NCI-H146 treated with DMSO at 0.1 percent for 48 hours (cell line): ENCODE results near the gene GPS2.

Experiments used
- DNase-seq: peaks from one replicate; lab custom pipeline; 2025; ENCODE audit not compliant: unreplicated experiment; lab: John Stamatoyannopoulos, UW

GPS2 gene

DNA sequence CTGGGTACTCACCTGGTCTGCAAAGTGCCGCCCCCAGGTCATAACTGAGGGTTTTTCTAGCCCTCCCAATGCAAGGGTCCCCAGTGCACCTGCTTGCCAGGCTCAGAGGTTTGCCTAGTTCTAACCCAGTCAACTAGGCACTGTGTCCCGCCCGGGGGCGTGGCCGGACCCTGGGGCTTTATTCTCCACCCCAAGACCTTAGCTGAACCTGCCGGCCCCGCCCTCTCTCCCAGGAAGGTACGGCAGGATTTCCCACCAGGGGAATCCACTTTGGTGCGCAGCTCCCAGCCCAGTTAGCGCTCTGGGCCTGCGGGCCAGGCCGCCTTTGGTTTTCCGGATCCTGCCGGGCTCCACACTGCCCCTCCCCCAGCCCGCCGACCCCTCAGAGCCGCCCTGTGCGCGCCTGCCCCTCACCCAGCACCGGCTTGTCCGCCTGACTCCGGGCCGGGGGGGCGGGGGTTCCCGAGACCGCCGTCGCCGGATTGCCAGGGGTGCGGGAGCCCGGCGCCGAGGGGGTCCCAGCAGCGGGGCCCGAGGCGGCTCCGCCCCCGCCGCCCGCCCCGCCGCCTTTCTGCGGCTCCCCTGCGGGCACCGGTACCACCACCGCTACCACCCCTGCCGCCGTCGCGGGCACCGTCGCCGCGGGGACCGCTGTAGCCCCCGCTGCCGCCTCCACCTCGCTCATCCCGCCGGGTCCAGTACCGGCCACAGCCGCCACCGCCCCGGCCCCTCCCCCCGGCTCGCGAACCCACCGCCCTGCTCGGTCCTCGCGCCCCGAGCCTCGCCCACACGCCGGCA lies 21.1 kb downstream of the GPS2 start:
- DNase-seq = no peak

DNA sequence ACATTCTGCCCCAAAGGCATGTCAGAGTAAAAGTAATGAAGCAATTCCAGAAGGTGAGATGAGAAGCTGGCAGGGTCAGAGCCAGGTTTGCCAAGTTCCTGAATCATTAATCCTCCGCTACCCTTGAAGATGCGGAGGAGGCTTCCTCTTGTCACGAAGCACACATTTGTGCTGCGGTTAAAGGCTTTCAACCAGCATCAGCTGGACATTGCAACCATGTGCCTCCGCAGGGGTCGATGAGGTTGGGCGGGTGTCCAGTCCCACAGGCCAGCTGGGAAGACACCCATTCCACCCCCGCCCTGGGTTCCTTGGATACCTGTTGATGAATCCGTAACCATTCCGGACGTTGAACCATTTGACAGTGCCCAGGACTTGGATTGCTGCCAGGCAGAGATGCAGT lies 22.0 kb downstream of the GPS2 start:
- no peak for DNase-seq

- DNase-seq = no peak
Observed at GRCh38 chr17:7292729-7293128, 22.4 kb downstream of the GPS2 start.

DNA sequence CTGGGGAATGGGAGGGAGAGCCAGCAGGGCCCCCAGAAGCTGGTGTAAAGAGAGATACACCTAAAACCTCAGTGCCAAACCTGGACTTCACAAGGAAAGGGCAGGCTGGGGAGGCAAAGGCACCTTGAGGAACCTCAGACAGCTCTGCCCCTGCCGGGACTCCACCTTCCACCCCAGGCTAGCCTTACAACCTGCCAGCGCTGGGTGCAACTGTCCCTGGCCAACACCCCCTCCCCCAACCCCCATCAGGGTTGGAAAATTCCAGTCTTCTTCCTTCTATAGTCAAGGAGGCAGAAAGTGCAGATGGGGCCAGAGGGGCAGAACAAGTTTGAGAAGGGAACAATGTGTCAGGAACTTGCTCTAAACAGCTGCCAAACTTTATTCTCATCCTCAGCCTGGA lies 23.0 kb downstream of the GPS2 start:
- DNase-seq = no peak

DNA sequence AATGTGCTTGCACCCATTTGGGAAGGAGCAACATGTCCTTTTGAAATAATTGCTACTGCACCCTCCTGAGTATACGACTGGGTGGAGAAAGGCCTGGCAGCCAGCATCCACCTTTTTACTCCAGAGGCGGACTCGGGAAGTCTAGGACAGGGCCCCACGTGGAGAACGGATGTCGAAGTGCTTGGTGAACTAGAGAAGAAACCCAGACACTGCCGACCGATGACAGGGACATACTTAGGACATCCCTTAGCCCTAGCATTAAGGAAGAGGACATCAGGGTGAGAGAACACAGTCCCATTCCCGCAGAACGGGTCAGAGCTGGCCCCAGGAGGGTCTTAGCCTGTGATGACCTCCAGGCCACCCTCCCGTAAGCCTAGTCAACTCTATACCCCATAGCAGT lies 24.5 kb downstream of the GPS2 start:
- DNase-seq = no peak

GRCh38 chr17:7290166-7290565 lies 25.0 kb downstream of the GPS2 start:
- DNase-seq = no peak

DNA sequence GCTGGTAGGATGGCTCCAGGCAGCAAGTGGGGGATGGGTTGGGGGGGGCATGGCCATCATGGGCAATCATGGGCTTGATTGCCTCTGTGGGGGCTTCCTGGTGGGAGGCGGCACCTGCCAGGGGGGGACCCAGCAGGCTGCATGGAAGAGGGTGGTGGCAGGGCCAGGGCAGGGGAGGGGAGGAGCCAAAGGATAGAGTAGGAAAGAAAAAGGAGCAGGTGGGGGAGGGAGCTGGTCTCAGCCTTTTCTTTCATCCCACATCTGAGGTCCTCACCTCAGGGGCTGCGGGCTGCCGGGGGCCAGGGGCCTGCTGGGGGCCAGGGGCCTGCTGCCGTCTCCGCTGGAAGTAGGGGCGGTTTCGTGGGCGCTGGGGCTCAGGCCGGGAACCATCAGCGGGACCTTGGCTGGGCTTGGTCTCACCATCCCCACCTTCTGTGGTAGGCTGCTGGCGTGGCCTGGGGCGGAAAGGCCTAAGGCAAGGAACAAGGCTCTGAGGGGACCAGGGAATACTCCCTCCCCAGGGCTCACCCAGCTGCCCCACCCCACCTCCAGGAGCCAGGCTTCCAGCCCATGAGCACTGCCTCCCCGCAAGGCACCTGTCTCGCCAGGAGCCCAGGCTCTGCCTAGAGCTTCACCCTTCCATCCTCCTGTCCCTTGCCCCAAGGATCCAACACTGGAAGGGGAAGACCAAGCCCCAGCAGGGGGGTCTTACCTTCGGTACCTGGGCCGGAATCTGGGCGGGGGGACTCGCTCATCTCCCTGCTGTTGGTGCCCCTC lies 25.7 kb downstream of the GPS2 start:
- DNase-seq = no peak

DNA sequence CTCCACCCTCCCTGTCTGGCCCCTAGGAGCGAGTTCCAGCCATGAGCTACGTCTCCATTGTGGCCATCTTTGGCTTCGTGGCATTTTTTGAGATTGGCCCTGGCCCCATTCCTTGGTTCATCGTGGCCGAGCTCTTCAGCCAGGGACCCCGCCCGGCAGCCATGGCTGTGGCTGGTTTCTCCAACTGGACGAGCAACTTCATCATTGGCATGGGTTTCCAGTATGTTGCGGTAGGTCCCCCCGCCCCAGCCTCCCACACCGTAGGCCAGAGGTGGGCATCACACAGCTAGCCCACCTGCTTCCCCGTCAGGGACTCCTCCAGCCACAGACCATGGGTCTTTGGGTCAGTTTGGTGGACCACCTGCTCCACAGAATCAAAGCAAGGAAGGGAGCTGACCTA lies 29.5 kb downstream of the GPS2 start:
- DNase-seq = no peak

GRCh38 chr17:7284911-7285310 lies 30.2 kb downstream of the GPS2 start:
- DNase-seq = no peak

DNA sequence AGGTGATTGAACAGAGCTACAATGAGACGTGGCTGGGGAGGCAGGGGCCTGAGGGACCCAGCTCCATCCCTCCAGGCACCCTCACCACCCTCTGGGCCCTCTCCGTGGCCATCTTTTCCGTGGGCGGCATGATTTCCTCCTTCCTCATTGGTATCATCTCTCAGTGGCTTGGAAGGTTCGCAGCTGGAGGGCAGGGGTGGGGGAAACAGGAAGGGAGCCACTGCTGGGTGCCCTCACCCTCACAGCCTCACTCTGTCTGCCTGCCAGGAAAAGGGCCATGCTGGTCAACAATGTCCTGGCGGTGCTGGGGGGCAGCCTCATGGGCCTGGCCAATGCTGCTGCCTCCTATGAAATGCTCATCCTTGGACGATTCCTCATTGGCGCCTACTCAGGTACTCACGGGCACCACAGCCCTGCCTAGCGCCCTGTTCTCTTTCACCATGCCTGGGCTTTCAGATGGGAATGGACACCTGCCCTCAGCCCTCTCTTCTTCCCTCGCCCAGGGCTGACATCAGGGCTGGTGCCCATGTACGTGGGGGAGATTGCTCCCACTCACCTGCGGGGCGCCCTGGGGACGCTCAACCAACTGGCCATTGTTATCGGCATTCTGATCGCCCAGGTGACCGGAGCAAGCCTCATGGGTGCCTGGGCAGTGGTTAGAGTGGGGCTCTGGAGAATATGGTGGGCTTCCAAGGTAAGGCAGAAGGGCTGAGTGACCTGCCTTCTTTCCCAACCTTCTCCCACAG lies 31.5 kb downstream of the GPS2 start:
- no peak for DNase-seq

DNA sequence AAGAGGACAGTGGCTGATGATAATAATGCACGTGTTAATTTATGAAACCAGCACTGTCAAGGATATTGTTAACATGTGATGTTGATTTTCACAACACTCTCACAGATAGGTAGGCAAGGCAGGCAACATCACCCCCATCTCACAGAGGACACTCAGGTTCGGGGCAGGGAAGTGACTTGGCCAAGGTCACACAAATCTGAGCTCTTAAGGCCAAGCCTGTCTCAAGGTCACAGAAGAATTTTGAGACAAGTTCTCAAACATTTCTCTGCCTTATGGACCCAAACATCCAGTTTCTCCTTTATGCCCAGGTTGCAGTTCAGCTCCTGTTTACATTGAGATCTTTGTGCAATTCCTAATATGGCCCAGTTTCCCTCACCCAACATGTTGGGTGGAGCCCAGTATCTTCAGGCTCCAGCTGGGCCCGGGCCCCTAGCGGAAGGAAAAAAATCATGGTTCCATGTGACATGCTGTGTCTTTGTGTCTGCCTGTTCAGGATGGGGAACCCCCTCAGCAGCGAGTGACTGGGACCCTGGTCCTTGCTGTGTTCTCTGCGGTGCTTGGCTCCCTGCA lies 32.3 kb downstream of the GPS2 start:
- no peak for DNase-seq

DNA sequence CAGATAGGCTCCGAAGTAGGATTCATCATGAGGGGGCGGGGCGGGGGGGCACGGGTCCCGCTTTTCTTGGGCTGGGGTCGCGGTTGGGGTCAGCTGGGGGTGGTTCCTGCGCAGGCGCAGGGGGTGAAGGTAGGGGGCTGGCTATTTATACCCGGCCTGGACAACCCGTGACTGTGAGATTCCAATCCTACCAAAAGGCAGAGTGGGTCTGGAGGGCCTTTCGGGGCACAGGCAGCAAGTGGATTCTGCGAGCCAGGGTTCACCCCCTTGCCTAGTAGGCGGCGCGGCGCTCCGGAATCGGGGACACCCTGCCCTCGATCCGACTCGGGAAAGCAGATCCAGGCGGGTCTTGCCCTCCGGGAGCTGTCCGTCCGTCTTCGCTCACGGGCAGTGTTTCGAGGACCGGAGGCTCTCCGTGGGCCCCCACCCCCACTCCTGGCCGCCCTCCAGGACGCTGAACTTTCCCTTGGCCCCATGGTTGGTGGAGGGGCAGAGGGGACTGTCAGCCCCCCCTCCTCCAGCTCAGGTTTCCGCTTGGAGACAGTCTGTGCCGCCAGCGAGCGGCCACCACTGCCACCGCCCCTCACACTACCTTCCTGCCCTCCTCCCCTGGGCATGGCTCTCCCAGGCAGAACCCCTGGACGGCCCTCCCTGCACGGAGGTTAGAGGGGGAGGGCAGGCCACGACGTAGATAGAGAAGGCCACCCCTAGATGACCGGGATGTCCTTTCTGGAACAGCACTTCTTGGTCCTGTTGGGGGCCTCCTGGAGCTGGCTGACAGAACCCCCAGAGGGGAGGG lies 33.0 kb downstream of the GPS2 start:
- DNase-seq = no peak

DNA sequence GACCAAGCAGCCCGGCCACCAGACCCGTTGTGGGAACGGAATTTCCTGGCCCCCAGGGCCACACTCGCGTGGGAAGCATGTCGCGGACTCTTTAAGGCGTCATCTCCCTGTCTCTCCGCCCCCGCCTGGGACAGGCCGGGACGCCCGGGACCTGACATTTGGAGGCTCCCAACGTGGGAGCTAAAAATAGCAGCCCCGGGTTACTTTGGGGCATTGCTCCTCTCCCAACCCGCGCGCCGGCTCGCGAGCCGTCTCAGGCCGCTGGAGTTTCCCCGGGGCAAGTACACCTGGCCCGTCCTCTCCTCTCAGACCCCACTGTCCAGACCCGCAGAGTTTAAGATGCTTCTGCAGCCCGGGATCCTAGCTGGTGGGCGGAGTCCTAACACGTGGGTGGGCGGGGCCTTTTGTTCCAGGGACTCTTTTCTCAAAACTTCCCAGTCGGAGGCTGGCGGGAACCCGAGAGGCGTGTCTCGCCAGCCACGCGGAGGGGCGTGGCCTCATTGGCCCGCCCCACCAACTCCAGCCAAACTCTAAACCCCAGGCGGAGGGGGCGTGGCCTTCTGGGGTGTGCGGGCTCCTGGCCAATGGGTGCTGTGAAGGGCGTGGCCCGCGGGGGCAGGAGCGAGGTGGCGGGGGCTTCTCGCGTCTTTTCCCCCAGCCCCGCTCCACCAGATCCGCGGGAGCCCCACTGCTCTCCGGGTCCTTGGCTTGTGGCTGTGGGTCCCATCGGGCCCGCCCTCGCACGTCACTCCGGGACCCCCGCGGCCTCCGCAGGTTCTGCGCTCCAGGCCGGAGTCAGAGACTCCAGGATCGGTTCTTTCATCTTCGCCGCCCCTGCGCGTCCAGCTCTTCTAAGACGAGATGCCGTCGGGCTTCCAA lies 33.8 kb downstream of the GPS2 start, which contains the start of gene SLC2A4:
Gene SLC2A4, plus strand, starts transcription at position 645 of the 879 bp plus-strand sequence. Its CDS starts 217 bp downstream, at position 862.
- peak; percentile 43 for DNase-seq

DNA sequence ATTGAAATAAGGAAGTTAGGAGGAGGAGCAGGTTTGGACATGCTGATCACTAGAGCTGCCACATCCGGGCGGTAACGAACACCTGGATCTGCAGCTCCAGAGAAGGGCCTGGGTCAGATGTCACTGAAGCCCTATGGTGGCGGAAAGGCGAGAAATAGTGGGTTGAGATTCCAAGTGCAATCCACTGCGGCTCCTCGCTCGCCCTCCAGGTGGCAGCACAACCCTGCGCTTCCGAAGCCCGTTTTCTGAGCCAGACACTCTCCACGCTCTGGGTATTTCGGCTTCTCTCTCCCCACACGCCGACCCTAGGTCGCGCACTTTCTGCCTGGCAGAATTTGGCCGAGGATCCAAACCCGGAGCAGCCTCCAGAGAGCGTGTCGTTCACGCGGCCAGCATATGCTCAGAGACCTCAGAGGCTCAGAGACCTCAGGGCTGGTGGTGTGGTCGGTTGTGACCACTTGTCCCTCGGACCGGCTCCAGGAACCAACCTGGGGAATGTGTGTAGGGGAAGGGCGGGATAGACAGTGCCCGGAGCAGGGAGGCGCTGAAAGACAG lies 34.6 kb downstream of the GPS2 start:
- peak; percentile 78 for DNase-seq

GRCh38 chr17:7279448-7279847 lies 35.7 kb downstream of the GPS2 start:
- DNase-seq = no peak

- no peak for DNase-seq
Observed at GRCh38 chr17:7266784-7267183, 48.4 kb downstream of the GPS2 start.

GRCh38 chr17:7263801-7264078 lies 51.4 kb downstream of the GPS2 start:
- DNase-seq = no peak

DNA sequence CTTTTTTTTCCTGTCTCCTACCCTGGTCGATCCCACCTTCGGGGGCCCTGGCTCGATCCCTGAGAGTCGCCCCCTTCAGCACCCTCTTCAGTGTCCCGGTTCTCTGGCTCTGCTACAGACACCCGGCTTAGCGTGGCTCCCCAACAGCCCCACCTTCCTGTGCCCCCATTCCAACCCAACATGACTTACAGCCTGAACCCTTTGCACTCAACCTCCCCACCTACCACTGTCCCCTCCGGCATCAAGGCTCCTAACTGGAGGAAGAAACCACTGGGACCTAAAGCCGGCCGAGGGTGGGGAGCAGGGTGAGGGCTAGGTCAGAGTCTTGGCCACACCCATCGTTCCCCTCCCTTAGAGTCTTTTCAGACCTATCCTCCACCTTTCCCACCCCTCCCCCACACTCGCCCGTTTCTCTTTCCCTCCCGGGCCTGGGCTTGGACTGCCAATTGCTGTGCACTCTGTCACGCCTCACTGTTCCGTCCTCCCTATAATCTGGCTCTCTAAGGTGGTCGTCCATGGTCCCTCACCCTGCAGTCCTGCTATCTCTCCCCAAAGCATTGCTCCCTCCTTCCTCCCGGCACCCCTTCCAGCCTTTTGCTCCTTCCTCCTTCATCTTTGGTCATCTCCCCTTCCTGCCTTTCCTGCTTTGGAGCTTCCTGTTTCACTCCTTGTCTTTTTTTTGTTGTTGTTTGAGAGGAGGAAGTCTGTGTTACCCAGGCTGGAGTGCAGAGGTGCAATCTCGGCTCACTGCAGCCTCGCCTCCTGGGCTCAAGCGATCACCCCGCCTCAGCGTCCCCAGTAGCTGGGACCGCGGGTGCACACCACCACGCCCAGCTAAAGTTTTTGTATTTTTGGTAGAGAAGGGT lies 52.0 kb downstream of the GPS2 start:
- peak; percentile 19 for DNase-seq
